ENCODE results near the gene MAN1C1.

GRCh38 chr1:25580927-25581326 lies 35.7 kb upstream of the MAN1C1 start:
- TF ChIP-seq POLR2AphosphoS5 (IDR thresholded peaks at IDR 0.05) (no peak), EP300 (conservative IDR thresholded peaks at IDR 0.05; ENCODE audit: poor library complexity, severe bottlenecking) (no peak)
- TF ChIP-seq, protein P1, sequence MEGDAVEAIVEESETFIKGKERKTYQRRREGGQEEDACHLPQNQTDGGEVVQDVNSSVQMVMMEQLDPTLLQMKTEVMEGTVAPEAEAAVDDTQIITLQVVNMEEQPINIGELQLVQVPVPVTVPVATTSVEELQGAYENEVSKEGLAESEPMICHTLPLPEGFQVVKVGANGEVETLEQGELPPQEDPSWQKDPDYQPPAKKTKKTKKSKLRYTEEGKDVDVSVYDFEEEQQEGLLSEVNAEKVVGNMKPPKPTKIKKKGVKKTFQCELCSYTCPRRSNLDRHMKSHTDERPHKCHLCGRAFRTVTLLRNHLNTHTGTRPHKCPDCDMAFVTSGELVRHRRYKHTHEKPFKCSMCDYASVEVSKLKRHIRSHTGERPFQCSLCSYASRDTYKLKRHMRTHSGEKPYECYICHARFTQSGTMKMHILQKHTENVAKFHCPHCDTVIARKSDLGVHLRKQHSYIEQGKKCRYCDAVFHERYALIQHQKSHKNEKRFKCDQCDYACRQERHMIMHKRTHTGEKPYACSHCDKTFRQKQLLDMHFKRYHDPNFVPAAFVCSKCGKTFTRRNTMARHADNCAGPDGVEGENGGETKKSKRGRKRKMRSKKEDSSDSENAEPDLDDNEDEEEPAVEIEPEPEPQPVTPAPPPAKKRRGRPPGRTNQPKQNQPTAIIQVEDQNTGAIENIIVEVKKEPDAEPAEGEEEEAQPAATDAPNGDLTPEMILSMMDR (IDR thresholded peaks at IDR 0.05; ENCODE audit: poor library complexity, severe bottlenecking): no peak
